ENCODE data around the gene PYHIN1.

DNA sequence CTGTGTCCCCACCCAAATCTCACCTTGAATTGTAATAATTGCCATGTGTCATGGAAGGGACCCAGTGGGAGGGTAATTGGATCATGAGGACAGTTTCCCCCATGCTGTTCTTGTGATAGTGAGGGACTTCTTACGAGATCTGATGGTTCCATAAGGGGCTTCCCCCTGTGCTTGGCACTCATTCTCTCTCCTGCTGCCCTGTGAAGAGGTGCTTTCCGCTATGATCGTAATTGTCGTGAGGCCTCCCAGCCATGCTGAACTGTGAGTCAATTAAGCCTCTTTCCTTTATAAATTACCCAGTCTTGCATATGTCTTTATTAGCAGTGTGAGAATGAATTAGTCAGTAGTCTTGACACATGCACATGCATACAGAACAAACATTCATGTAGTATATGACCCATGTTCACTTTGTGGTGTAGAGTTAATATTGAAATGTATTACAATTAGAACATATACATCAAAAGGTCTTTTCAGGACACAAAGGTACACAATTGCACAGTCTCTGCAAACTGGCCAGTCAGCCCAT lies 61.5 kb downstream of the PYHIN1 start:
- TF ChIP-seq, protein P1, sequence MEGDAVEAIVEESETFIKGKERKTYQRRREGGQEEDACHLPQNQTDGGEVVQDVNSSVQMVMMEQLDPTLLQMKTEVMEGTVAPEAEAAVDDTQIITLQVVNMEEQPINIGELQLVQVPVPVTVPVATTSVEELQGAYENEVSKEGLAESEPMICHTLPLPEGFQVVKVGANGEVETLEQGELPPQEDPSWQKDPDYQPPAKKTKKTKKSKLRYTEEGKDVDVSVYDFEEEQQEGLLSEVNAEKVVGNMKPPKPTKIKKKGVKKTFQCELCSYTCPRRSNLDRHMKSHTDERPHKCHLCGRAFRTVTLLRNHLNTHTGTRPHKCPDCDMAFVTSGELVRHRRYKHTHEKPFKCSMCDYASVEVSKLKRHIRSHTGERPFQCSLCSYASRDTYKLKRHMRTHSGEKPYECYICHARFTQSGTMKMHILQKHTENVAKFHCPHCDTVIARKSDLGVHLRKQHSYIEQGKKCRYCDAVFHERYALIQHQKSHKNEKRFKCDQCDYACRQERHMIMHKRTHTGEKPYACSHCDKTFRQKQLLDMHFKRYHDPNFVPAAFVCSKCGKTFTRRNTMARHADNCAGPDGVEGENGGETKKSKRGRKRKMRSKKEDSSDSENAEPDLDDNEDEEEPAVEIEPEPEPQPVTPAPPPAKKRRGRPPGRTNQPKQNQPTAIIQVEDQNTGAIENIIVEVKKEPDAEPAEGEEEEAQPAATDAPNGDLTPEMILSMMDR (IDR thresholded peaks at IDR 0.05), result no peak
- TF ChIP-seq EP300 (IDR thresholded peaks at IDR 0.05) (no peak), POLR2A (IDR thresholded peaks at IDR 0.05) (no peak)

Measured in gastroesophageal sphincter (tissue), 3 donors.